Osteoblast (primary cell): ENCODE data around the gene FBRSL1. TPM values are rescaled to one million over a fixed set of nuclear protein-coding genes. Genes with fewer than 3 reads are reported as not detected.

Experiments
- DNase-seq: peaks from one replicate; pipeline ENCODE4 v3.0.0; 2011; ENCODE audit warnings: low spot score, mixed read lengths; ENCODE audit not compliant: insufficient read length; ENCODE audit errors: missing footprints
- H2AFZ ChIP-seq: 2 replicates; pipeline ENCODE4 v1.6.0; 2011; ENCODE audit warnings: mild to moderate bottlenecking, low read length
- H3K27ac ChIP-seq: 2 replicates; pipeline ENCODE4 v1.5.1; 2011; ENCODE audit warnings: mild to moderate bottlenecking, low read depth, low read length, moderate library complexity
- H3K27me3 ChIP-seq: 2 replicates; pipeline ENCODE4 v1.6.0; 2012; ENCODE audit warnings: mild to moderate bottlenecking, control low read depth, inconsistent platforms, low read length, moderate library complexity; ENCODE audit not compliant: insufficient read depth
- H3K36me3 ChIP-seq: 2 replicates; pipeline ENCODE4 v1.5.1; 2011; ENCODE audit warnings: mild to moderate bottlenecking, low read length, control low read depth, moderate library complexity; ENCODE audit not compliant: insufficient read depth
- H3K4me1 ChIP-seq: 2 replicates; pipeline ENCODE4 v1.5.1; 2011; ENCODE audit warnings: mild to moderate bottlenecking, low read length, control low read depth, moderate library complexity; ENCODE audit not compliant: insufficient read depth
- H3K4me2 ChIP-seq: 2 replicates; pipeline ENCODE4 v1.6.0; 2011; ENCODE audit warnings: mild to moderate bottlenecking, low read length; ENCODE audit not compliant: insufficient read depth
- H3K4me3 ChIP-seq: fragments of 200-600 bp; sonication (generic); 3 replicates; pipeline ENCODE4 v1.5.1; 2012; ENCODE audit warnings: mild to moderate bottlenecking, low read length, inconsistent platforms; ENCODE audit not compliant: insufficient read depth
- H3K79me2 ChIP-seq: 2 replicates; pipeline ENCODE4 v1.6.0; 2012; ENCODE audit warnings: mild to moderate bottlenecking, low read length, control low read depth, inconsistent platforms; ENCODE audit not compliant: insufficient read depth
- H3K9me3 ChIP-seq: 2 replicates; pipeline ENCODE4 v1.5.1; 2011; ENCODE audit warnings: low read depth, low read length, control low read depth
- H4K20me1 ChIP-seq: 2 replicates; pipeline ENCODE4 v1.6.0; 2012; ENCODE audit warnings: mild to moderate bottlenecking, low read length, control low read depth; ENCODE audit not compliant: insufficient read depth
- total RNA-seq: library from RNA; depleted of rRNA; stranded (reverse); fragments of >200 nt; gene quantifications from 2 replicates; pipeline ENCODE4 v1.2.3, GENCODE V29; 2012
- TF ChIP-seq, protein P1 (sequence below): IDR thresholded peaks from 2 replicates; pipeline ENCODE4 v1.5.1; 2011; ENCODE audit warnings: mild to moderate bottlenecking, low read depth, low read length, moderate library complexity; ENCODE audit errors: extremely low read depth

Gene FBRSL1
- total RNA-seq, 1 donor = 12.3 TPM

DNA sequence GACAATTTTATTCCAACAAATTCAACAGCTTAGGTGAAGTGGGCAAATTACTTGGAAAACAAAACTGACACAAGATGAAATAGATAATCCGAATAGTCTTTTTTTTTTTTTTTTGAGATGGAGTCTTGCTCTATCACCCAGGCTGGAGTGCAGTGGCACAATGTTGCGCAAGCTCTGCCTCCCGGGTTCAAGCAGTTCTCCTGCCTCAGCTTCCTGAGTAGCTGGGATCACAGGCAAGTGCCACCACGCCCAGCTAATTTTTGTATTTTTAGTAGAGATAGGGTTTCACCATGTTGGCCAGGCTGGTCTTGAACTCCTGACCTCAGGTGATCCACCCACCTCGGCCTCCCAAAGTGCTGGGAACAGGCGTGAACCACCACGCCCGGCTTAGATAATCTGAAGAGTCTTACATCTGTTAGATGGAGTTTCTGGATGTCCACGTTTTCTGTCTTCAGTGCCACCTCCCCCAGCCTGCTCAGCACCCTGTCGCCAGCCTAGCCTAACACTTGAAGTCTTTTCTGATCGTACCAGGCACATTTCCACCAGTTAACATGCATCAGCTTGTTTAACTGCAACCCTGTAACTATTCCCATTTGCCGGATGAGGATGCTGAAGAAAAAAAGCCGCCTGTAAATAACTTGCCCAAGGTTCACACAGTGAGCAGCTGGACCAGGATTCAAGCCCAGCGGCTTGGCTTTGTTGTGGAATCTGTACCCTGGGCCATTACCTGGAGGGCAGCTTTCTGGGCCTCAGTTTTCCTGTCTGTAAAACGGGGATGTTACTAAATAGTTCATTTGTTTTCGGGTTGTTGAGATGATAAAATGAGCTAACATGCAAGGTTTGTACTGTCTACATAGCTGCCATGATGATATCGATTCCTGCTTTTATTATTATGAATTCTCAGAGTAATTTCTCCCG lies 26.4 kb downstream of the FBRSL1 start:
- no peak for DNase-seq
- H3K79me2 ChIP-seq = peaks cover 6% of the 10 kb centered on the region
- no peak overlapping the region for H2AFZ ChIP-seq
- H3K4me2 ChIP-seq = no peak overlapping the region
- TF ChIP-seq, protein P1, sequence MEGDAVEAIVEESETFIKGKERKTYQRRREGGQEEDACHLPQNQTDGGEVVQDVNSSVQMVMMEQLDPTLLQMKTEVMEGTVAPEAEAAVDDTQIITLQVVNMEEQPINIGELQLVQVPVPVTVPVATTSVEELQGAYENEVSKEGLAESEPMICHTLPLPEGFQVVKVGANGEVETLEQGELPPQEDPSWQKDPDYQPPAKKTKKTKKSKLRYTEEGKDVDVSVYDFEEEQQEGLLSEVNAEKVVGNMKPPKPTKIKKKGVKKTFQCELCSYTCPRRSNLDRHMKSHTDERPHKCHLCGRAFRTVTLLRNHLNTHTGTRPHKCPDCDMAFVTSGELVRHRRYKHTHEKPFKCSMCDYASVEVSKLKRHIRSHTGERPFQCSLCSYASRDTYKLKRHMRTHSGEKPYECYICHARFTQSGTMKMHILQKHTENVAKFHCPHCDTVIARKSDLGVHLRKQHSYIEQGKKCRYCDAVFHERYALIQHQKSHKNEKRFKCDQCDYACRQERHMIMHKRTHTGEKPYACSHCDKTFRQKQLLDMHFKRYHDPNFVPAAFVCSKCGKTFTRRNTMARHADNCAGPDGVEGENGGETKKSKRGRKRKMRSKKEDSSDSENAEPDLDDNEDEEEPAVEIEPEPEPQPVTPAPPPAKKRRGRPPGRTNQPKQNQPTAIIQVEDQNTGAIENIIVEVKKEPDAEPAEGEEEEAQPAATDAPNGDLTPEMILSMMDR = no peak
- H4K20me1 ChIP-seq = peaks cover 43% of the 10 kb centered on the region
- H3K4me3 ChIP-seq = no peak overlapping the region
- no peaks in the 10 kb centered on the region for H3K9me3 ChIP-seq
- H3K27me3 ChIP-seq = no peaks in the 10 kb centered on the region
- no peaks in the 10 kb centered on the region for H3K4me1 ChIP-seq
- no peak overlapping the region for H3K27ac ChIP-seq
- no peaks in the 10 kb centered on the region for H3K36me3 ChIP-seq

DNA sequence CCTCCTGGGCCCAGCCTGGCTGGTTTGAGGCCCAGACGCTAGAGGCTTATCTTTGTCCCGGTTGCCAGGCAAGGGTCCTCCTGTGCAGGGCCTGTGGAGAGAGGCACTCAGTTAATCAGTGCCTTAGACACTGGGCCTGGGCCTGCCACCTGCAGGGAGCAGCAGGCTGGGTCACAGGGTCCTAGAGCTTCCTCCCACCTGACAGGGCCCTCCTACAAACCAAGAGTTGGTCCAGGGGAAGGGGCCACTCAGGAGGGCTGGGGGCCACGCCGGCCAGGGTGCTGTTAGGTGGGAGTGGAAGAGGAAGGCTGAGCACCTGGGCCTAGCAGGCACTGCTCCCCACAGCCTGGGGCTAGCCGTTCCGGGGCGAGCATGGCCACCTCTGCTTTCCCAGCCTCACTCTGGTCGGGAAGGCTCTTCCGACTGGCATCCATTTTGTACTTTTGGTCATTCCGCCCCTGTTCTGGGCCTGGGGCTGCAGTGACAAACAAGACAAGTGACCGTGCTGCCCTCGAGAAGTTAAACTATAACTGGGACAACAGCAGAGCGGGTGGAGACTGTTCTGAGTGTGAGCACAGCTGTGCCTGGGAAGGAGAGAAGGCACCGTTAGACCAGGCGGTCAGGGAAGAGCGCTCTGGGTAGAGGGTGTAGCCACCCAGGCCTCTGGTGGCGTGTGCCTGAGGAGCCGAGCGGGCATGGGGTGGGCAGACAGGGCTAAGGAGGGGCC lies 27.2 kb downstream of the FBRSL1 start:
- H3K4me2 ChIP-seq = no peak overlapping the region
- peaks cover 6% of the 10 kb centered on the region for H3K79me2 ChIP-seq
- H4K20me1 ChIP-seq = peaks cover 49% of the 10 kb centered on the region
- H3K4me1 ChIP-seq = no peaks in the 10 kb centered on the region
- DNase-seq = no peak
- H3K27me3 ChIP-seq = no peaks in the 10 kb centered on the region
- H3K9me3 ChIP-seq = no peaks in the 10 kb centered on the region
- no peak overlapping the region for H3K27ac ChIP-seq
- TF ChIP-seq, protein P1 = no peak
- H3K36me3 ChIP-seq = no peaks in the 10 kb centered on the region
- no peak overlapping the region for H3K4me3 ChIP-seq
- no peak overlapping the region for H2AFZ ChIP-seq

DNA sequence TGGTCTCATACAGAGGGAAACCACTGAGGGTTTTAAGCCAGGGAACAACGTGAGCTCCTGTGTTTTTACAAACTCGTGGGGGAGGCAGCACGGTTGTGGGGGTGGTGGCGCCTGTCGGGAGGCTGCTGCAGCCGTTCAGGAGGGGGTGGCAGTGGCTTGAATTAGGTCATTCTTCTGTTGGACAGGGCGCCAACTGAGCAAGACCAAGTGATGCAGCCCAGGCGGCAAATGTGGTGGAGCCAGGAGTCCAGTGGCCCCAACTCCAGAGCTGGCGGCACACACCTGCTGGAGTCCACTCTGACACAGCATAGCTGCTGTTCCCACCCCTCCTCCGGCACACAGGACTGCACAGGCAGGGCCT lies 27.8 kb downstream of the FBRSL1 start:
- Histone ChIP-seq H3K4me1 (no peaks in the 10 kb centered on the region), H3K4me3 (no peak overlapping the region), H3K27me3 (no peaks in the 10 kb centered on the region), H3K4me2 (no peak overlapping the region), H3K27ac (no peak overlapping the region), H4K20me1 (peaks cover 48% of the 10 kb centered on the region), H2AFZ (no peak overlapping the region), H3K9me3 (no peaks in the 10 kb centered on the region), H3K36me3 (no peaks in the 10 kb centered on the region), H3K79me2 (peaks cover 6% of the 10 kb centered on the region)
- TF ChIP-seq, protein P1 = no peak
- DNase-seq = no peak

DNA sequence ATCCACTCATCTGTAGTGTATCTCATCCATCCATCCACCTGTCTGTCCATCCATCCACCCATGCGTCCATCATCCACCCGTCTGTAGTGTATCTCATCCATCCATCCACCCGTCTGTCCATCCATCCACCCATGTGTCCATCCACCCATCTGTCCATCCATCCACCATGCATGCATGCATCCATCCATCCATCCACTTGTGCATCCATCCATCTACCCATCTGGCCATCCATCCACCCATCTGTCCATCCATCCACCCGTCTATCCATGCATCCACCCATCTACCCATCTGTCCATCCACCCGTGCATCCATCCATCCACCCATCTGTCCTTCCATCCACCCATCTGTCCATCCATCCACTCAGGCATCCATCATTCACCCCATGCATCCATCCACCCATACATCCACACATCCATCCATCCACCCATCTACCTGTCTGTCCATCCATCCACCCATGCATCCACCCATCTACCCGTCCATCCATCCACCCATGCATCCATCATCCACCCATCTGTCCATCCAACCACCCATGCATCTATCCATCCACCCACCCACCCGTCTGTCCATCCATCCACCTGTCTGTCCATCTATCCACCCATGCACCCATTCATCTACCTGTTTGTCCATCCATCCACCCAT lies 28.5 kb downstream of the FBRSL1 start:
- peaks cover 5% of the 10 kb centered on the region for H3K79me2 ChIP-seq
- TF ChIP-seq, protein P1 = no peak
- H2AFZ ChIP-seq = no peak overlapping the region
- no peaks in the 10 kb centered on the region for H3K27me3 ChIP-seq
- H3K4me2 ChIP-seq = no peak overlapping the region
- H3K4me3 ChIP-seq = no peak overlapping the region
- no peak for DNase-seq
- no peaks in the 10 kb centered on the region for H3K9me3 ChIP-seq
- peaks cover 48% of the 10 kb centered on the region for H4K20me1 ChIP-seq
- H3K36me3 ChIP-seq = no peaks in the 10 kb centered on the region
- no peaks in the 10 kb centered on the region for H3K4me1 ChIP-seq
- H3K27ac ChIP-seq = no peak overlapping the region
